Measurements from ENCODE around the gene INHBB.

- TF ChIP-seq, protein P1, sequence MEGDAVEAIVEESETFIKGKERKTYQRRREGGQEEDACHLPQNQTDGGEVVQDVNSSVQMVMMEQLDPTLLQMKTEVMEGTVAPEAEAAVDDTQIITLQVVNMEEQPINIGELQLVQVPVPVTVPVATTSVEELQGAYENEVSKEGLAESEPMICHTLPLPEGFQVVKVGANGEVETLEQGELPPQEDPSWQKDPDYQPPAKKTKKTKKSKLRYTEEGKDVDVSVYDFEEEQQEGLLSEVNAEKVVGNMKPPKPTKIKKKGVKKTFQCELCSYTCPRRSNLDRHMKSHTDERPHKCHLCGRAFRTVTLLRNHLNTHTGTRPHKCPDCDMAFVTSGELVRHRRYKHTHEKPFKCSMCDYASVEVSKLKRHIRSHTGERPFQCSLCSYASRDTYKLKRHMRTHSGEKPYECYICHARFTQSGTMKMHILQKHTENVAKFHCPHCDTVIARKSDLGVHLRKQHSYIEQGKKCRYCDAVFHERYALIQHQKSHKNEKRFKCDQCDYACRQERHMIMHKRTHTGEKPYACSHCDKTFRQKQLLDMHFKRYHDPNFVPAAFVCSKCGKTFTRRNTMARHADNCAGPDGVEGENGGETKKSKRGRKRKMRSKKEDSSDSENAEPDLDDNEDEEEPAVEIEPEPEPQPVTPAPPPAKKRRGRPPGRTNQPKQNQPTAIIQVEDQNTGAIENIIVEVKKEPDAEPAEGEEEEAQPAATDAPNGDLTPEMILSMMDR (IDR thresholded peaks at IDR 0.05; ENCODE audit: poor library complexity) = no peak
- TF ChIP-seq EZH2phosphoT487 (IDR thresholded peaks at IDR 0.05; ENCODE audit: low read depth, severe bottlenecking, unreplicated experiment) (no peak), EZH2 (IDR thresholded peaks at IDR 0.05; ENCODE audit: borderline replicate concordance) (no peak)
These were observed 7.9 kb upstream of the INHBB start for GRCh38 chr2:120338015-120338414.

Measured in hepatocyte (in vitro differentiated cells).